Activated CD8-positive, alpha-beta memory T cell treated with anti-CD3 and anti-CD28 coated beads for 36 hours (primary cell): ENCODE results near the gene COL4A2. TPM values are rescaled to one million over a fixed set of nuclear protein-coding genes. Genes with fewer than 3 reads are reported as not detected.

ENCODE experiments used
- CTCF ChIA-PET: fragments of 350-600 bp; sonication (Branson Sonifier 250); formaldehyde crosslinking; loops from one replicate; lab custom pipeline; 2021; ENCODE audit warnings: antibody characterized with exemption; lab: Charles Lee
- POLR2A ChIA-PET: fragments of 350-600 bp; sonication (Branson Sonifier 250); formaldehyde crosslinking; loops from one replicate; lab custom pipeline; 2021; ENCODE audit warnings: antibody characterized with exemption; lab: Charles Lee
- total RNA-seq, 2 experiments: library from RNA; stranded (reverse); gene quantifications; one replicate each; pipeline ENCODE4 v1.2.3, GENCODE V29; 2021

The COL4A2 gene
- total RNA-seq, 2 experiments from 2014 or later: not detected

DNA sequence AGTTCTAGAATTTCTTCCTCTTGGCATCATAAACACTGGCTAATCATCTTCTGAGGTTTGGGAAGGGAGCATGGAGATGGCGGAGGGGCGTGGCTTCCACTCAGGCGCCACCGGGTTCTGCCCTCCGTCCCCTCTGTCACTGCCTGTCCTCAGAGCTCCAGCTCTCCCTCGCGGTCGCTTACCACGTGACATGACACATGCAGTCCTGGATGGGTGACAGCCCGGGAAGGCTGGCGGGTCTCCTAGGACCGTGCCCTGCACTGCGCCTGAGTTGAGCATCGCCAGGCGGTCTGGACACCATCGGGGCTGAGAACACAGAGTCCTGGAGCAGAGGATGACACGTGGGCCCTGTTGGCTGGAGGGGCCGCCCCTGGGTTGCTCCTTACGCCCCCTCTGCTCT, 131.1 kb downstream of the COL4A2 start:
- ChIA-PET POLR2A (no interaction called here), CTCF (no interaction called here)

DNA sequence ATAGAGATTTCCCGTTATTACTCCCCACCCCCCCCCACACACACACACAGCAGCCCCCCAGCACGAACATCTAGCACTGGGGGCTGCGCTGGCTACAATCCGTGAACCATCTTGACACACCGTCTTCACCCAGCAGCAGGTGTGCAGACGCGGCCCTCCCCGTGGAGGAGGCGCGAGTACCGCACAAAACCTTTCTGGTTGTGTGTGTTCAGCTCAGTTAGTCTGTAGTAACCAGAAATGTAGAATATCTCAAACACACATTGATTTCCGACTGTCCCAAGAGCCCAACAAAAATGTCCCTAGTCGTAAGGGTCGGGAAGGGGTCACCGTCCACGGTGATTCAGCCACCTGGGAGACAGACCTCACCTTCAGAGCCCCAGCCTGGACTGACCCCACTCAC, 131.7 kb downstream of the COL4A2 start:
- POLR2A ChIA-PET: no interaction called here
- CTCF ChIA-PET: interaction anchor here (0.5 kb wide), 1 partner anchor 141 kb away, joined by 3 read pairs; no protein-coding TSS in a partner anchor

GRCh38 chr13:110440946-110441731, 134.1 kb downstream of the COL4A2 start:
- ChIA-PET CTCF (no interaction called here), POLR2A (no interaction called here)

- ChIA-PET POLR2A (no interaction called here), CTCF (interaction anchor here (1.6 kb wide), 1 partner anchor 13 kb away, joined by 4 read pairs; no protein-coding TSS in a partner anchor)
Observed at GRCh38 chr13:110442930-110443621, 136.0 kb downstream of the COL4A2 start.

GRCh38 chr13:110443622-110444225, 136.6 kb downstream of the COL4A2 start:
- ChIA-PET POLR2A (no interaction called here), CTCF (interaction anchor here (1.6 kb wide), 1 partner anchor 12 kb away, joined by 4 read pairs; no protein-coding TSS in a partner anchor)

GRCh38 chr13:110444226-110444653, 137.2 kb downstream of the COL4A2 start:
- POLR2A ChIA-PET: no interaction called here

GRCh38 chr13:110445183-110445582, 138.1 kb downstream of the COL4A2 start:
- ChIA-PET POLR2A (no interaction called here), CTCF (no interaction called here)

More at GRCh38 chr13:110444226-110444653, 137.2 kb downstream of the COL4A2 start:
- CTCF ChIA-PET: interaction anchor here (1.6 kb wide), 1 partner anchor 12 kb away, joined by 4 read pairs; no protein-coding TSS in a partner anchor

GRCh38 chr13:110445722-110446574, 138.9 kb downstream of the COL4A2 start:
- CTCF ChIA-PET: interaction anchor here (1.4 kb wide), 1 partner anchor 10 kb away, joined by 3 read pairs; no protein-coding TSS in a partner anchor

GRCh38 chr13:110446575-110446890, 139.4 kb downstream of the COL4A2 start:
- ChIA-PET POLR2A (no interaction called here), CTCF (interaction anchor here (1.4 kb wide), 1 partner anchor 10 kb away, joined by 3 read pairs; no protein-coding TSS in a partner anchor)

More at GRCh38 chr13:110445722-110446574, 138.9 kb downstream of the COL4A2 start:
- POLR2A ChIA-PET: no interaction called here

DNA sequence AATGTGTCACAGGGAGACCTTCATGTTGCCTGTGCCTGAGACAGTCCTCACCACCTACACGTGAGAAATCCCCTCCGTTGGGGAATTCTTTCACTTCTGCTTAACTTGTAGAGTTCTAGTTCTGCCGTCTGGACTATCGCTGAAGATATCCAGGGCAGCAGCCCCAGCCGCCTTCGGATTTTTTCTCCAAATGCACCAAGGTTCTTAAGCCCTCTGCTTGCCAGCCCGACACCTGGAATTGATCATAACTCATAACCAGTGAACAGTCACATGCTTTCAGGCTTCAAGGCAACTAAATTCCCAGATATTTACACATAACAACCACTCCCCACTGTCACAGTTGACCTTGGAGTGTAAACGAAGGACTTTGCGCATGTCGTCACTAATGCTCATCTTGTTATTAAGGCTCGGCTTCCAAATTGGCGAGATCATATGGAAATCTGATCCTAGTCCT, 140.0 kb downstream of the COL4A2 start:
- CTCF ChIA-PET: interaction anchor here (1.4 kb wide), 1 partner anchor 9 kb away, joined by 3 read pairs; no protein-coding TSS in a partner anchor

DNA sequence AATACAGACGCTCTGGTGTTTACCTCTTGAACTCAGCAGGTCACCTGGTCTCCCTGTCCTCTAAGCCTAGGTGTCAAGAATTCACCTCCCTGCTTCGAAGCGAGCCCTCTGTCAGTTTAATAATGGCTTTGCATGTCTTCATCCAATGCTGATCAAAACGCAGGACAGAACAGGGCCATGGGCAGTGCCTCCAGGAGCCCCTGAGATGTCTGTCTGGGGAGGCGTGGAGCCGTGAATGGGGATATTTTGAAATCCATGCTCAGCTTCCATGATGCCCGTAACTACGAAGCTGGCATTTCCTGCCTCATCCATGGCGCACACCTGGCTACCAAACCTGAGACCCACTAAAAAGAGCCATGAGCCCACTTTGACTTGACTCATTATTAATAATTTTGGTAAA, 140.7 kb downstream of the COL4A2 start:
- ChIA-PET POLR2A (no interaction called here), CTCF (no interaction called here)

More for the DNA sequence above, 140.0 kb downstream of the COL4A2 start:
- POLR2A ChIA-PET: no interaction called here

DNA sequence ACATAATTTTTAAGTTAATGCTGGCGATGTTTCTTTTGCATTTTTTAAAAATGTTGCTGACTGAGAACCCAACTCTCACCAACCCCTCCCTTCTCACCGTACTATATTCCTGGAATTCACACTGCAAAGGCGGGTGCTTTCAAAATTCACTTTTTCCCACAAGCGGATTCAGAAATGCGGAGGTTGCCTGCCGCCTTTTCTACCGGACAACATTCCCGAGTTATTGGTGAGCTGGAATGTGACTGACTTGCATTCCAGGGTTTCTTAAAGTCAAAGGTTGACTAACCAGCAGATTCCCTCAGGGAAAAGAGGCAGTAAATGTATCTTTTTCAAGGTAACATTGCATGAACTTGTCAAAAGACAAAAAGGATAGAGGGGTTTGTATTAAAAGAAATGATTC, 141.1 kb downstream of the COL4A2 start:
- ChIA-PET POLR2A (no interaction called here), CTCF (no interaction called here)

DNA sequence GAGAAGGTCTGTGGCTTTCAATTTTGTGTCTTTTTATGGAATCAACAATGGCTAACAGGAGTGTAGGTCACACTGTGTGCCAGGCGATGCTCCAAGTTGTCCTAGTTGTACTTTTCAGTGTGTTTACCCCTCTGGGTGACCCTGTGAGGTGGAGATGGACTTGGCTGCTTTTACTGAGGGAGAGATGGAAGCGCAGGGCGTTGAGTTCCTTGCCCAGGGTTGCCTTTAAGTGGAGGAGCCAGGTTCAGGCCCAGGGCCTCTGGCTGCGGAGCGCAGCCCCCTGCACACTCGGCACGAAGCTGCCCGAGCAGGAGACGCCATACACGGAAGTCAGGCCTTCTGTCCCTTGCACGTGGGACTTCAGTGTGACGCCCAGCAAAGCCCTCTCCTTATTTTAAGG, 141.6 kb downstream of the COL4A2 start:
- POLR2A ChIA-PET: no interaction called here
- CTCF ChIA-PET: no interaction called here

DNA sequence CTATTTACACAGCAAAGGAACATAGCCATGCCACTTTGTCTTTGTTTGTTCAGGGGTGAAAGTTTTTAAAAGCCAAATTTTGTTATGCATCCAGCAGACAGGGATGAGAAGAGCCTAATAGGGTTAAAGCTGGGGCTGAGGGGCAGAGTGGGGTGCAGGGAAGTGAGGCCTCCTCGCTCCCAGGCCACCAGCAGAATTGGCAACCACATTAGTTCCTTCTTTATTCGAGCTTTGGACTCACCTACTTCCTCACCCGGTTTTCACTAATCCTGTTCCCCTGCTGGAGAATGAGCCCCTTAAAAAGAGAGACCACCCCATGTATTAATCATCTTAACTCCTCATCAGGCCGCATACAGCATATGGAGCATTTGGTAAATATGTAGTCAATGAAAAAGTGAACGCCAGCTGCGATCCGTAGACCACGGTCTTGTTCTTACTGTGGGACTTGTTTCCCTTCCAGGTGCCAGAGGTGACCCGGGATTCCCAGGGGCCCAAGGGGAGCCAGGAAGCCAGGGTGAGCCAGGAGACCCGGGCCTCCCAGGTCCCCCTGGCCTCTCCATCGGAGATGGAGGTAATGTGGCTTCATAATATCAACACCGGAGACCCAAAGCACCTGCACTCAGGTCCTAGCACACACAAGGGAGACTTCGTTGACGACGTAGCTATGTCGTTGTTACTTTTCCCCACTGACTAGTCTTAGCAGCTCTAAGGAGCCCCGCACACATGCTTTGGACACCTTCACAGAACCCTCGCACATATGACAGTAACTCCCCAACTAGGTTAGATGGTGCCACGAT, 142.3 kb downstream of the COL4A2 start:
- ChIA-PET CTCF (no interaction called here), POLR2A (no interaction called here)

- ChIA-PET CTCF (no interaction called here), POLR2A (no interaction called here)
Observed at GRCh38 chr13:110450016-110450900, 143.2 kb downstream of the COL4A2 start.

GRCh38 chr13:110450941-110451730, 144.1 kb downstream of the COL4A2 start:
- CTCF ChIA-PET: no interaction called here
- POLR2A ChIA-PET: no interaction called here
